ENCODE measurements around the gene LRP1. TPM values are rescaled to one million over a fixed set of nuclear protein-coding genes. Genes with fewer than 3 reads are reported as not detected.

The LRP1 gene
- polyA plus RNA-seq, 1 experiment = 117 TPM

GRCh38 chr12:57131896-57132744 lies 3.8 kb downstream of the LRP1 start:
- TF ChIP-seq CTCF (IDR thresholded peaks at IDR 0.05; ENCODE audit: insufficient read depth, low read depth, low read length) = no peak
- peaks cover 8% of the 10 kb centered on the region for H3K36me3 ChIP-seq (ENCODE audit: control insufficient read depth, insufficient read depth, low read length)
- ChIA-PET POLR2A (interaction anchor here (0.6 to 1.1 kb wide), 3 partner anchors 17 to 58 kb away, joined by 4 to 9 read pairs (median 6); no protein-coding TSS in a partner anchor), CTCF (interaction anchor here (0.6 to 18.2 kb wide), 5 partner anchors 10 to 111 kb away, joined by 3 to 357 read pairs (median 3); partner anchors contain the start of gene STAT6)
- H3K4me3 ChIP-seq (ENCODE audit: low read depth, low read length) = peak overlapping the region; percentile 96
- DNase-seq (ENCODE audit: low read depth) = no peak
- H3K27me3 ChIP-seq (ENCODE audit: control insufficient read depth, insufficient read depth, low read length) = no peaks in the 10 kb centered on the region

GRCh38 chr12:57133013-57133569 lies 4.8 kb downstream of the LRP1 start:
- no peak for TF ChIP-seq CTCF (IDR thresholded peaks at IDR 0.05; ENCODE audit: insufficient read depth, low read depth, low read length)
- ChIA-PET POLR2A (interaction anchor here (0.6 to 1.1 kb wide), 4 partner anchors 16 to 59 kb away, joined by 3 to 9 read pairs (median 4); no protein-coding TSS in a partner anchor), CTCF (interaction anchor here (0.6 to 18.2 kb wide), 5 partner anchors 21 to 326 kb away, joined by 3 to 357 read pairs (median 3); partner anchors contain the start of gene GLI1)
- peak overlapping the region; percentile 96 for H3K4me3 ChIP-seq (ENCODE audit: low read depth, low read length)
- peaks cover 8% of the 10 kb centered on the region for H3K36me3 ChIP-seq (ENCODE audit: control insufficient read depth, insufficient read depth, low read length)
- DNase-seq (ENCODE audit: low read depth) = no peak
- no peaks in the 10 kb centered on the region for H3K27me3 ChIP-seq (ENCODE audit: control insufficient read depth, insufficient read depth, low read length)

- no peaks in the 10 kb centered on the region for H3K27me3 ChIP-seq (ENCODE audit: control insufficient read depth, insufficient read depth, low read length)
- ChIA-PET POLR2A (interaction anchor here (0.6 kb wide), 1 partner anchor 25 kb away, joined by 4 read pairs; no protein-coding TSS in a partner anchor), CTCF (interaction anchor here (0.8 to 18.2 kb wide), 4 partner anchors 11 to 325 kb away, joined by 3 to 357 read pairs (median 4); partner anchors contain the start of gene GLI1)
- TF ChIP-seq CTCF (IDR thresholded peaks at IDR 0.05; ENCODE audit: insufficient read depth, low read depth, low read length) = no peak
- peak overlapping the region; percentile 7; the same call in 1 of the 2 replicates for H3K4me3 ChIP-seq (ENCODE audit: low read depth, low read length)
- no peak for DNase-seq (ENCODE audit: low read depth)
- peaks cover 8% of the 10 kb centered on the region for H3K36me3 ChIP-seq (ENCODE audit: control insufficient read depth, insufficient read depth, low read length)
These were observed 5.6 kb downstream of the LRP1 start for GRCh38 chr12:57133916-57134315.

- H3K27me3 ChIP-seq (ENCODE audit: control insufficient read depth, insufficient read depth, low read length) = no peaks in the 10 kb centered on the region
- CTCF ChIA-PET = interaction anchor here (0.6 to 2.1 kb wide), 8 partner anchors 11 to 104 kb away, joined by 3 to 8 read pairs (median 4); no protein-coding TSS in a partner anchor
- DNase-seq (ENCODE audit: low read depth) = no peak
- no peak for TF ChIP-seq CTCF (IDR thresholded peaks at IDR 0.05; ENCODE audit: insufficient read depth, low read depth, low read length)
- peaks cover 15% of the 10 kb centered on the region for H3K36me3 ChIP-seq (ENCODE audit: control insufficient read depth, insufficient read depth, low read length)
- POLR2A ChIA-PET = interaction anchor here (0.6 kb wide), 3 partner anchors 24 to 877 kb away, joined by 4 to 20 read pairs (median 11); partner anchors contain the start of genes ANKRD52 and STAT6
- no peak overlapping the region for H3K4me3 ChIP-seq (ENCODE audit: low read depth, low read length)
These were observed 6.7 kb downstream of the LRP1 start for GRCh38 chr12:57134949-57135348.
